GM23338 (cell line): Measurements from ENCODE around the gene CNOT11. TPM values are rescaled to one million over a fixed set of nuclear protein-coding genes. Genes with fewer than 3 reads are reported as not detected.

Source experiments
- ATAC-seq: fragments of 200-7000 bp; cut with Tn5 transposase; 3 replicates; pipeline ENCODE4 v1.9.1; 2020
- DNase-seq: peaks from one replicate; pipeline ENCODE4 v3.0.0-alpha.2; 2015; ENCODE audit warnings: low spot score
- H2AFZ ChIP-seq: fragments of 200-600 bp; sonication (generic); 2 replicates; pipeline ENCODE4 v1.8.0; 2016; ENCODE audit warnings: antibody characterized with exemption, mild to moderate bottlenecking, moderate library complexity
- H3F3A ChIP-seq: fragments of 200-600 bp; sonication (generic); replicated peaks from 2 replicates; pipeline ENCODE4 v1.8.0; 2017; ENCODE audit warnings: antibody characterized with exemption, mixed run types, low read depth
- H3K27ac ChIP-seq: fragments of 200-600 bp; sonication (generic); 2 replicates; pipeline ENCODE4 v1.6.1; 2016; ENCODE audit warnings: low read depth
- H3K27me3 ChIP-seq: fragments of 200-600 bp; sonication (generic); 2 replicates; pipeline ENCODE4 v1.8.0; 2016; ENCODE audit warnings: mild to moderate bottlenecking, mixed run types, moderate library complexity; ENCODE audit not compliant: insufficient read depth
- H3K36me3 ChIP-seq: fragments of 200-600 bp; sonication (generic); 2 replicates; pipeline ENCODE4 v1.8.0; 2016; ENCODE audit warnings: mild to moderate bottlenecking; ENCODE audit not compliant: insufficient read depth
- H3K4me1 ChIP-seq: fragments of 200-600 bp; sonication (generic); 2 replicates; pipeline ENCODE4 v1.8.0; 2016; ENCODE audit warnings: mild to moderate bottlenecking, moderate library complexity; ENCODE audit not compliant: insufficient read depth
- H3K4me2 ChIP-seq: fragments of 200-600 bp; sonication (generic); 2 replicates; pipeline ENCODE4 v1.7.1; 2017; ENCODE audit warnings: mixed run types
- H3K4me3 ChIP-seq: fragments of 200-600 bp; sonication (generic); 2 replicates; pipeline ENCODE4 v1.6.1; 2016; ENCODE audit warnings: mixed run types
- H3K79me2 ChIP-seq: fragments of 200-600 bp; sonication (generic); replicated peaks from 2 replicates; pipeline ENCODE4 v1.8.0; 2017; ENCODE audit warnings: mild to moderate bottlenecking; ENCODE audit not compliant: insufficient read depth
- H3K9me2 ChIP-seq: fragments of 200-600 bp; sonication (generic); 2 replicates; pipeline ENCODE4 v1.8.0; 2017; ENCODE audit not compliant: insufficient read depth
- H4K20me1 ChIP-seq: fragments of 200-600 bp; sonication (generic); replicated peaks from 2 replicates; pipeline ENCODE4 v1.8.0; 2017; ENCODE audit warnings: mild to moderate bottlenecking; ENCODE audit not compliant: insufficient read depth
- H3K27ac Mint-ChIP-seq: 2 replicates; pipeline ENCODE4 v1.8.0; 2020; ENCODE audit warnings: inconsistent platforms, mild to moderate bottlenecking, moderate library complexity, mixed read lengths
- H3K27me3 Mint-ChIP-seq: 3 replicates; pipeline ENCODE4 v1.8.0; 2022; ENCODE audit warnings: low read depth, mild to moderate bottlenecking, moderate library complexity, mixed read lengths, inconsistent platforms; ENCODE audit not compliant: insufficient read depth, poor library complexity
- H3K36me3 Mint-ChIP-seq: 3 replicates; pipeline ENCODE4 v1.8.0; 2021; ENCODE audit warnings: low read depth, mild to moderate bottlenecking, inconsistent platforms, moderate library complexity, mixed read lengths
- H3K4me1 Mint-ChIP-seq: 3 replicates; pipeline ENCODE4 v1.8.0; 2020; ENCODE audit warnings: mild to moderate bottlenecking, inconsistent platforms, mixed read lengths
- H3K4me3 Mint-ChIP-seq: 3 replicates; pipeline ENCODE4 v1.8.0; 2021; ENCODE audit warnings: moderate library complexity, mild to moderate bottlenecking, inconsistent platforms, mixed read lengths
- H3K9me3 Mint-ChIP-seq: 3 replicates; pipeline ENCODE4 v1.8.0; 2020; ENCODE audit warnings: moderate library complexity, mild to moderate bottlenecking, inconsistent platforms, mixed read lengths
- CREB1 ChIP-seq: fragments of 250-450 bp; sonication (Bioruptor Pico); IDR thresholded peaks from 2 replicates; pipeline ENCODE4 v1.5.0; 2020; ENCODE audit warnings: low read depth, mild to moderate bottlenecking, moderate library complexity
- EZH2 ChIP-seq: fragments of 200-600 bp; sonication (generic); IDR thresholded peaks from one replicate; pipeline ENCODE4 v1.8.0; 2017; ENCODE audit warnings: antibody characterized with exemption, mild to moderate bottlenecking, low read depth; ENCODE audit not compliant: unreplicated experiment
- EZH2phosphoT487 ChIP-seq: fragments of 200-600 bp; sonication (generic); IDR thresholded peaks from one replicate; pipeline ENCODE4 v1.8.1; 2018; ENCODE audit warnings: antibody characterized with exemption; ENCODE audit not compliant: unreplicated experiment
- JUNB ChIP-seq: IDR thresholded peaks from one replicate; pipeline ENCODE4 v1.6.1; 2016; ENCODE audit warnings: antibody characterized with exemption; ENCODE audit not compliant: unreplicated experiment
- NANOG ChIP-seq: IDR thresholded peaks from 2 replicates; pipeline ENCODE4 v1.6.1; 2016; ENCODE audit warnings: antibody characterized with exemption, borderline replicate concordance
- POLR2AphosphoS5 ChIP-seq: IDR thresholded peaks from 2 replicates; pipeline ENCODE4 v1.6.1; 2016; ENCODE audit warnings: antibody characterized with exemption, low read depth
- REST ChIP-seq: IDR thresholded peaks from one replicate; pipeline ENCODE4 v1.6.1; 2018; ENCODE audit warnings: antibody characterized with exemption; ENCODE audit not compliant: unreplicated experiment
- STAT1 ChIP-seq: IDR thresholded peaks from one replicate; pipeline ENCODE4 v1.6.1; 2016; ENCODE audit warnings: antibody characterized with exemption; ENCODE audit not compliant: unreplicated experiment
- ZNF114 ChIP-seq: fragments of 250-450 bp; sonication (Bioruptor Pico); IDR thresholded peaks from 2 replicates; pipeline ENCODE4 v1.5.0; 2020; ENCODE audit warnings: mild to moderate bottlenecking, moderate library complexity
- ZNF331 ChIP-seq: fragments of 250-450 bp; sonication (Bioruptor Pico); IDR thresholded peaks from 2 replicates; pipeline ENCODE4 v1.5.0; 2020; ENCODE audit warnings: low read depth, mild to moderate bottlenecking, moderate library complexity
- ZNF462 ChIP-seq: fragments of 250-450 bp; sonication (Bioruptor Pico); IDR thresholded peaks from 2 replicates; pipeline ENCODE4 v1.5.0; 2020; ENCODE audit warnings: mild to moderate bottlenecking, moderate library complexity
- polyA plus RNA-seq: library from polyadenylated mRNA; unstranded; fragments of >200 nt; fragmentation: Nextera tagmentation; extraction: Ambion mirVana; gene quantifications from 2 replicates; pipeline ENCODE4 v1.2.1, GENCODE V29; 2016
- total RNA-seq: library from RNA; depleted of rRNA; stranded (reverse); fragments of >200 nt; shearing (Covaris generic); gene quantifications from 2 replicates; pipeline ENCODE4 v1.2.3, GENCODE V29; 2014
- TF ChIP-seq, protein P1 (sequence below): IDR thresholded peaks from 2 replicates; pipeline ENCODE4 v1.6.1; 2016; ENCODE audit warnings: antibody characterized with exemption
- TF ChIP-seq, protein P2 (sequence below), 2 experiments: fragments of 200-600 bp in 1 of 2; sonication (generic) in 1 of 2; conservative IDR thresholded peaks; 2 replicates each; pipeline versions ENCODE4 v1.5.1 to v1.6.1; 2016 to 2017; ENCODE audit warnings: antibody characterized with exemption in 2 of 2, low read depth in 2 of 2, mild to moderate bottlenecking in 2 of 2, moderate library complexity in 1 of 2

Gene CNOT11
- total and polyA plus RNA-seq, 2 experiments from 2014 or later: 34.8 to 74.2 TPM

DNA sequence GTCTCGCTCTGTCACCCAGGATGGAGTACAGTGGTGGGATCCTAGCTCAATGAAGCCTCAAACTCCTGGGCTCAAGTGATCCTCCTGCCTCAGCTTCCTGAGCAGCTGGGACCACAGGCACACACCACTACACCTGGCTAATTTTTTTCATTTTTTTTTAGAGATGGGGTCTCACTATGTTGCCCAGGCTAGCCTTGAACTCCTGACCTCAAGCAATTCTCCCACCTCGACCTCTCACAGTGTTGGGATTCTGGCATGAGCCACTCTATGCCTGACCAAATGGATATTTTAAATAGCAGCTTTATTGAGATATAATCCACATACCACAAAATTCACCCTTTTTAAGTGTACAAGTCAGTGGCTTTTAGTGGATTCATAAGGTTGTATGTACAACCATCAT is 44.7 kb downstream of the CNOT11 start:
- Histone ChIP-seq H3K9me2 (no peaks in the 10 kb centered on the region), H2AFZ (no peak overlapping the region), H3F3A (no peaks in the 10 kb centered on the region), H4K20me1 (peaks cover 35% of the 10 kb centered on the region; the same call in 1 of the 2 replicates), H3K4me3 (no peak overlapping the region), H3K4me2 (no peak overlapping the region), H3K27me3 (no peaks in the 10 kb centered on the region), H3K79me2 (peaks cover 84% of the 10 kb centered on the region), H3K27ac (no peak overlapping the region), H3K4me1 (0 out of 2 replicates have a peak, but pooled peaks cover 2% of the 10 kb centered on the region), H3K36me3 (peaks cover 3% of the 10 kb centered on the region; the same call in 1 of the 2 replicates)
- H3K4me1 Mint-ChIP-seq: peaks cover 9% of the 10 kb centered on the region
- no peak for TF ChIP-seq ZNF331
- TF ChIP-seq, protein P1, sequence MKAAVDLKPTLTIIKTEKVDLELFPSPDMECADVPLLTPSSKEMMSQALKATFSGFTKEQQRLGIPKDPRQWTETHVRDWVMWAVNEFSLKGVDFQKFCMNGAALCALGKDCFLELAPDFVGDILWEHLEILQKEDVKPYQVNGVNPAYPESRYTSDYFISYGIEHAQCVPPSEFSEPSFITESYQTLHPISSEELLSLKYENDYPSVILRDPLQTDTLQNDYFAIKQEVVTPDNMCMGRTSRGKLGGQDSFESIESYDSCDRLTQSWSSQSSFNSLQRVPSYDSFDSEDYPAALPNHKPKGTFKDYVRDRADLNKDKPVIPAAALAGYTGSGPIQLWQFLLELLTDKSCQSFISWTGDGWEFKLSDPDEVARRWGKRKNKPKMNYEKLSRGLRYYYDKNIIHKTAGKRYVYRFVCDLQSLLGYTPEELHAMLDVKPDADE: no peak
- no peak for TF ChIP-seq EZH2
- no peak for TF ChIP-seq NANOG
- TF ChIP-seq ZNF462: no peak
- no peak for TF ChIP-seq STAT1
- TF ChIP-seq, protein P2, sequence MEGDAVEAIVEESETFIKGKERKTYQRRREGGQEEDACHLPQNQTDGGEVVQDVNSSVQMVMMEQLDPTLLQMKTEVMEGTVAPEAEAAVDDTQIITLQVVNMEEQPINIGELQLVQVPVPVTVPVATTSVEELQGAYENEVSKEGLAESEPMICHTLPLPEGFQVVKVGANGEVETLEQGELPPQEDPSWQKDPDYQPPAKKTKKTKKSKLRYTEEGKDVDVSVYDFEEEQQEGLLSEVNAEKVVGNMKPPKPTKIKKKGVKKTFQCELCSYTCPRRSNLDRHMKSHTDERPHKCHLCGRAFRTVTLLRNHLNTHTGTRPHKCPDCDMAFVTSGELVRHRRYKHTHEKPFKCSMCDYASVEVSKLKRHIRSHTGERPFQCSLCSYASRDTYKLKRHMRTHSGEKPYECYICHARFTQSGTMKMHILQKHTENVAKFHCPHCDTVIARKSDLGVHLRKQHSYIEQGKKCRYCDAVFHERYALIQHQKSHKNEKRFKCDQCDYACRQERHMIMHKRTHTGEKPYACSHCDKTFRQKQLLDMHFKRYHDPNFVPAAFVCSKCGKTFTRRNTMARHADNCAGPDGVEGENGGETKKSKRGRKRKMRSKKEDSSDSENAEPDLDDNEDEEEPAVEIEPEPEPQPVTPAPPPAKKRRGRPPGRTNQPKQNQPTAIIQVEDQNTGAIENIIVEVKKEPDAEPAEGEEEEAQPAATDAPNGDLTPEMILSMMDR (conservative IDR thresholded peaks at IDR 0.05; ENCODE audit: low read depth in 2 of 2): no peak
- no peak for TF ChIP-seq CREB1 (CRISPR knock-in tag)
- TF ChIP-seq POLR2AphosphoS5: no peak
- TF ChIP-seq JUNB: no peak
- TF ChIP-seq REST: no peak
- TF ChIP-seq EZH2phosphoT487: no peak
- TF ChIP-seq ZNF114 (CRISPR knock-in tag): no peak
- peaks cover 3% of the 10 kb centered on the region for H3K36me3 Mint-ChIP-seq
- no peak overlapping the region for H3K27ac Mint-ChIP-seq
- DNase-seq: no peak
- H3K9me3 Mint-ChIP-seq: no peaks in the 10 kb centered on the region
- no peak overlapping the region for H3K4me3 Mint-ChIP-seq
- no peak for ATAC-seq
- no peaks in the 10 kb centered on the region for H3K27me3 Mint-ChIP-seq
